Measurements from ENCODE around the gene PPP6R1. TPM values are rescaled to one million over a fixed set of nuclear protein-coding genes. Genes with fewer than 3 reads are reported as not detected.

PPP6R1 gene
- total RNA-seq, 1 experiment from 2014 or later = 159 TPM

- no peaks in the 10 kb centered on the region for H3K79me2 ChIP-seq (ENCODE audit: low read depth)
- H3K9me2 ChIP-seq (ENCODE audit: insufficient read depth) = no peaks in the 10 kb centered on the region
- no peak within 1 kb of the TSS for H2AFZ ChIP-seq
- H3K27ac ChIP-seq = no peak within 1 kb of the TSS
- intact Hi-C loops (cut with micrococcal nuclease; ENCODE audit: unreplicated experiment) = no loop called here
- H4K20me1 ChIP-seq (ENCODE audit: insufficient read depth) = peaks cover 52% of the 10 kb centered on the region
- no peaks in the 10 kb centered on the region for H3K27me3 ChIP-seq (ENCODE audit: insufficient read depth, low read depth)
- POLR2A ChIA-PET (ENCODE audit: unreplicated experiment) = interaction anchor here (0.5 kb wide), 1 partner anchor 97 kb away, joined by 7 read pairs; no protein-coding TSS in a partner anchor
- H3K36me3 ChIP-seq (ENCODE audit: low read depth) = peaks cover 8% of the 10 kb centered on the region; the same call in 1 of the 2 replicates
- CTCF ChIA-PET = no interaction called here
- DNase-seq = no peak
- H3K9me3 ChIP-seq (ENCODE audit: insufficient read depth, low read depth) = no peaks in the 10 kb centered on the region
- BruUV-seq (replicated peaks) = no TSS peak
- no peak for TF ChIP-seq EZH2 (IDR thresholded peaks at IDR 0.05; ENCODE audit: low read depth)
- no peaks in the 10 kb centered on the region for H3K4me1 ChIP-seq (replicated peaks; ENCODE audit: insufficient read depth)
- H3K4me3 ChIP-seq = no peak within 1 kb of the TSS
- H3F3A ChIP-seq (ENCODE audit: insufficient read depth, low read depth) = peaks cover under 1% of the 10 kb centered on the region; the same call in 1 of the 2 replicates
- no peak within 1 kb of the TSS for H3K4me2 ChIP-seq
Measured at GRCh38 chr19:55228403-55229031, 30.3 kb downstream of the PPP6R1 start, which contains the start of gene TMEM86B. TMEM86B (minus strand) TSS chr19:55228763; CDS start chr19:55228741, 22 bp downstream.

DNA sequence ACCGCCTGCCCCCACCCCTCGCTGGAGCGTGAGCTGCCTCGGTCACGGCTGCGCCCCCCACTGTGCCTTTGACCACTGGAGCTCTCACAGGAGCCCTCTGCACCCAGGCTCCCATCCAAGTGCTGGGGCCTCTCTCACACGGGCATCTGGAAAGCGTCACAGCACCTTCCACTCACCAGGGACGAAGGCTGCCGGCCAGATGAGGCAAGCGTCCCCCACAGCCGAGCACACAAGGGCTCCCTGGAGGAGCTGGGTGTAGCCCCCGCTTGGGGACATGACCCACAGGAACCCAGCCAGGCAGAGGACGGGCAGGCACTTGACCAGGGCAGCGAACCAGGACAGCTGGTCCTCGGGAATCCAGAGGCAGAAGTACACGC is 30.8 kb downstream of the PPP6R1 start:
- peaks cover 47% of the 10 kb centered on the region for H4K20me1 ChIP-seq (ENCODE audit: insufficient read depth)
- CTCF ChIA-PET = no interaction called here
- DNase-seq = no peak
- no peak overlapping the region for H2AFZ ChIP-seq
- H3K79me2 ChIP-seq (ENCODE audit: low read depth) = no peaks in the 10 kb centered on the region
- H3K9me3 ChIP-seq (ENCODE audit: insufficient read depth, low read depth) = no peaks in the 10 kb centered on the region
- BruUV-seq (replicated peaks) = no TSS peak
- no peak overlapping the region for H3K4me2 ChIP-seq
- no peak overlapping the region for H3K4me3 ChIP-seq
- no peaks in the 10 kb centered on the region for H3K9me2 ChIP-seq (ENCODE audit: insufficient read depth)
- intact Hi-C loops (cut with micrococcal nuclease; ENCODE audit: unreplicated experiment) = no loop called here
- H3K4me1 ChIP-seq (replicated peaks; ENCODE audit: insufficient read depth) = no peaks in the 10 kb centered on the region
- peaks cover 8% of the 10 kb centered on the region; the same call in 1 of the 2 replicates for H3K36me3 ChIP-seq (ENCODE audit: low read depth)
- no peak for TF ChIP-seq EZH2 (IDR thresholded peaks at IDR 0.05; ENCODE audit: low read depth)
- H3K27ac ChIP-seq = no peak overlapping the region
- H3K27me3 ChIP-seq (ENCODE audit: insufficient read depth, low read depth) = no peaks in the 10 kb centered on the region
- POLR2A ChIA-PET (ENCODE audit: unreplicated experiment) = interaction anchor here (0.5 kb wide), 1 partner anchor 96 kb away, joined by 7 read pairs; no protein-coding TSS in a partner anchor
- H3F3A ChIP-seq (ENCODE audit: insufficient read depth, low read depth) = peaks cover 5% of the 10 kb centered on the region; the same call in 1 of the 2 replicates

DNA sequence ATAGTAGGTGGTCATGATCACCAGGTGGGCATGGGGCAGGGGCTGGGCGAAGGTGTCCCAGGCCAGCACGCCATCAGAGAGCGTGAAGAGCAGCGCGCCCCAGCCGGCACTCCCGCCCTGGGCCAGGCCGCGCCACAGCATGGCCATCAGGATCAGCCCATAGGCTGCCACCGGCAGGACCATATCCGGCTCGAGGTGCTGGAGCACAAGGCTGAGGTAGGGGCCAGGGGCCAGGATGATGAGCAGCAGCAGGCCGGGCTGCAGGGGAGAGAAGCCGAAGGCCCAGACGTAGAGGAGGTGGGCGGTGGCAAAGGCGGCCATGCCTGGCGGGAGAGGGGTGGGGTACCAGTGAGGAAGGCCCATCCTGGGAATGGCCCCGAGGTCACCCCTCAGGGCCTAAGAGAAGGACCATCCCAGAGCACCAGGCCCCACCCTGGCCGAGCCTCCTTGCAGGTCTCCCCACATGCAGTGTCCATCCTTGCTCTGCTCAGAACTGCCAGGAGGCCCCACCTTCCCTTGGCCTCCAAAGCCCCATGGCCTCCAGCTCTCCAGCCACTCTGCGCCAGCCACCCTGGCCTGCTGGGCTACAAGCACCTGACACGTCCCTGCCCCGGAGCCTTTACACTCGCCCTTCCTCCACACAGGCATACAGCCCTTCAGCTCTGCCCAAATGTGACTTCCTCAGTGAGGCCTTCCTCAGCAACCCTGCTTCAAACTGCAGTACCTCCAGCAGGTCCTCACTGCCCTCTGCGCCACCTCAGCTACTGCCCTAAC is 31.4 kb downstream of the PPP6R1 start:
- intact Hi-C loops (cut with micrococcal nuclease; ENCODE audit: unreplicated experiment) = no loop called here
- no peaks in the 10 kb centered on the region for H3K27me3 ChIP-seq (ENCODE audit: insufficient read depth, low read depth)
- DNase-seq = no peak
- no peaks in the 10 kb centered on the region for H3K9me3 ChIP-seq (ENCODE audit: insufficient read depth, low read depth)
- TF ChIP-seq CTCF (conservative IDR thresholded peaks at IDR 0.05) = no peak
- no peak for TF ChIP-seq EZH2 (IDR thresholded peaks at IDR 0.05; ENCODE audit: low read depth)
- H3K4me3 ChIP-seq = no peak overlapping the region
- H3K9me2 ChIP-seq (ENCODE audit: insufficient read depth) = no peaks in the 10 kb centered on the region
- no peak overlapping the region for H2AFZ ChIP-seq
- ChIA-PET POLR2A (ENCODE audit: unreplicated experiment) (interaction anchor here (0.5 to 0.6 kb wide), 2 partner anchors 30 to 96 kb away, joined by 3 to 7 read pairs; no protein-coding TSS in a partner anchor), CTCF (no interaction called here)
- no TSS peak for BruUV-seq (replicated peaks)
- no peaks in the 10 kb centered on the region for H3K79me2 ChIP-seq (ENCODE audit: low read depth)
- peaks cover 8% of the 10 kb centered on the region; the same call in 1 of the 2 replicates for H3K36me3 ChIP-seq (ENCODE audit: low read depth)
- no peak overlapping the region for H3K4me2 ChIP-seq
- no peaks in the 10 kb centered on the region for H3K4me1 ChIP-seq (replicated peaks; ENCODE audit: insufficient read depth)
- peaks cover 11% of the 10 kb centered on the region; the same call in 1 of the 2 replicates for H3F3A ChIP-seq (ENCODE audit: insufficient read depth, low read depth)
- peaks cover 41% of the 10 kb centered on the region for H4K20me1 ChIP-seq (ENCODE audit: insufficient read depth)
- no peak overlapping the region for H3K27ac ChIP-seq

DNA sequence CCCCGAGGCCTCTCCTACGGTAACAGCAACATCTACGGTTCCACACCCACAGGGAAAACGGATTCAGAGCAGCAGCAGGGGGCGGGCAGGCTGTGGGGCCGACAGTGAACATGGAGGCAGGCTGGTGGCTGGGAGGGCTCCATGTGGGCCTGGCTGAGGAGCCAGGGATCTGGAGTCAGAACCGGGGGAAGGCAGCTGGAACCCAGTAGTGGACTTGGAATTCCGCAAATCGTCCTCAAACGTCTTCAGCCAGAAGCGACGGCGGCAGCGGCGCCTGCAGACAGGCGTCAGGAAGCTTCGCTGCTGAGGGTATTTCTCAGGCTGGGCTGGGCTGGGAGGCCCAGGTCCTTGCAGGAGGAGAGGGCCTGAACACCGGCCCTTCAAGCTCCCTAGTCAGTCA is 32.0 kb downstream of the PPP6R1 start:
- H3F3A ChIP-seq (ENCODE audit: insufficient read depth, low read depth) = peaks cover 17% of the 10 kb centered on the region; the same call in 1 of the 2 replicates
- TF ChIP-seq EZH2 (IDR thresholded peaks at IDR 0.05; ENCODE audit: low read depth) = no peak
- no peak for TF ChIP-seq CTCF (conservative IDR thresholded peaks at IDR 0.05)
- no peaks in the 10 kb centered on the region for H3K9me2 ChIP-seq (ENCODE audit: insufficient read depth)
- POLR2A ChIA-PET (ENCODE audit: unreplicated experiment) = interaction anchor here (0.6 kb wide), 1 partner anchor 30 kb away, joined by 3 read pairs; no protein-coding TSS in a partner anchor
- H3K9me3 ChIP-seq (ENCODE audit: insufficient read depth, low read depth) = no peaks in the 10 kb centered on the region
- no peak for DNase-seq
- no peak overlapping the region for H3K4me2 ChIP-seq
- H2AFZ ChIP-seq = no peak overlapping the region
- H3K4me3 ChIP-seq = no peak overlapping the region
- no peak overlapping the region for H3K27ac ChIP-seq
- intact Hi-C loops (cut with micrococcal nuclease; ENCODE audit: unreplicated experiment) = no loop called here
- H3K27me3 ChIP-seq (ENCODE audit: insufficient read depth, low read depth) = no peaks in the 10 kb centered on the region
- BruUV-seq (replicated peaks) = no TSS peak
- peaks cover 4% of the 10 kb centered on the region; the same call in 1 of the 2 replicates for H3K36me3 ChIP-seq (ENCODE audit: low read depth)
- peaks cover 36% of the 10 kb centered on the region for H4K20me1 ChIP-seq (ENCODE audit: insufficient read depth)
- CTCF ChIA-PET = no interaction called here
- no peaks in the 10 kb centered on the region for H3K4me1 ChIP-seq (replicated peaks; ENCODE audit: insufficient read depth)
- no peaks in the 10 kb centered on the region for H3K79me2 ChIP-seq (ENCODE audit: low read depth)
